SH-SY5Y (cell line): ENCODE measurements around the gene CDK12.

Source experiments
- GATA2 ChIP-seq: IDR thresholded peaks from 2 replicates; pipeline ENCODE4 v1.6.1; 2011; ENCODE audit warnings: mild to moderate bottlenecking, low read depth, low read length
- GATA3 ChIP-seq: IDR thresholded peaks from 2 replicates; pipeline ENCODE4 v1.6.1; 2011; ENCODE audit warnings: low read depth, mild to moderate bottlenecking, low read length, moderate library complexity

GRCh38 chr17:39553341-39553945, 92.2 kb downstream of the CDK12 start:
- no peak for TF ChIP-seq GATA2
- no peak for TF ChIP-seq GATA3
